ENCODE results near the gene RAMP2. TPM values are rescaled to one million over a fixed set of nuclear protein-coding genes. Genes with fewer than 3 reads are reported as not detected.
"Not testable (repeated sequence)": the region's sequence is repeated elsewhere in the genome, so short reads cannot be mapped to it uniquely, and the experiment has no call there.

RAMP2 gene, protein sequence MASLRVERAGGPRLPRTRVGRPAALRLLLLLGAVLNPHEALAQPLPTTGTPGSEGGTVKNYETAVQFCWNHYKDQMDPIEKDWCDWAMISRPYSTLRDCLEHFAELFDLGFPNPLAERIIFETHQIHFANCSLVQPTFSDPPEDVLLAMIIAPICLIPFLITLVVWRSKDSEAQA
- total RNA-seq (not detected), total RNA-seq (0 to 0.08 (median 0) reads per million in 29 experiments)
- total RNA-seq (2013) = 0.20 TPM

- peak; percentile 53 to 67 (median 61) for ATAC-seq (replicated peaks in 1 of 4)
- Mint-ChIP-seq H3K4me3 (peak within 1 kb of the TSS; percentile 17 to 61 (median 51)), H3K27ac (no peak within 1 kb of the TSS), H3K9me3 (no peaks in the 10 kb centered on the region), H3K27me3 (peaks cover 55 to 71% of the 10 kb centered on the region in 2 donors), H3K36me3 (no peaks in the 10 kb centered on the region), H3K4me1 (peaks cover 0 to 14% (median 9%) of the 10 kb centered on the region in 3 donors)
- no peaks in the 10 kb centered on the region for H3K36me3 ChIP-seq (ENCODE audit: control insufficient read depth in 2 of 2, extremely low read depth in 1 of 2, insufficient read depth in 1 of 2, low read length in 1 of 2)
- H3K27ac ChIP-seq (ENCODE audit: low read length) = no peak within 1 kb of the TSS
- ChIA-PET CTCF (interaction anchor here (0.5 to 1.2 kb wide), 4 partner anchors 63 to 389 kb away, joined by 4 to 6 read pairs (median 4); partner anchors contain the start of gene BECN1 (in 1 of the 2)), POLR2A (no interaction called here)
- peak in 3 of 35 experiments; percentile 9 to 29 (median 20) for DNase-seq
- H3K27me3 ChIP-seq (replicated peaks in 1 of 2; ENCODE audit: control insufficient read depth in 2 of 2, extremely low read depth in 1 of 2, insufficient read depth in 2 of 2, low read length in 1 of 2) = peaks cover 7 to 65% of the 10 kb centered on the region in 2 experiments
- 5% methylated on average over 77 of the region's 92 CpGs for WGBS (ENCODE audit: insufficient coverage)
- H3K4me1 ChIP-seq (ENCODE audit: control insufficient read depth in 1 of 2, extremely low read depth in 1 of 2, insufficient read depth in 2 of 2, low read length in 2 of 2) = peaks cover 0 to 14% of the 10 kb centered on the region in 2 experiments
- no peaks in the 10 kb centered on the region for H3K9me3 ChIP-seq
- H3K4me3 ChIP-seq (ENCODE audit: control insufficient read depth in 1 of 2, extremely low read depth in 1 of 2, low read length in 1 of 2) = peak within 1 kb of the TSS; percentile 6 to 25
Measured at GRCh38 chr17:42760652-42761581, at the start of gene RAMP2. Gene RAMP2, plus strand, starts transcription at chr17:42761227. Its CDS starts 35 bp downstream, at chr17:42761262.

- peak in 19 of 35 experiments; percentile 4 to 79 (median 23) for DNase-seq
- no peak overlapping the region for H3K27ac Mint-ChIP-seq
- no CpG with 5 or more reads among the region's 2 CpGs for WGBS (ENCODE audit: insufficient coverage)
- H3K4me3 Mint-ChIP-seq = no peak overlapping the region
- no peaks in the 10 kb centered on the region for H3K9me3 Mint-ChIP-seq
- peak; percentile 66 to 77 (median 72) for ATAC-seq (replicated peaks in 1 of 4)
- Histone ChIP-seq H3K4me1 (ENCODE audit: control insufficient read depth in 1 of 2, extremely low read depth in 1 of 2, insufficient read depth in 2 of 2, low read length in 2 of 2) (no peaks in the 10 kb centered on the region), H3K9me3 (no peaks in the 10 kb centered on the region), H3K27me3 (replicated peaks in 1 of 2; ENCODE audit: control insufficient read depth in 2 of 2, extremely low read depth in 1 of 2, insufficient read depth in 2 of 2, low read length in 1 of 2) (no peaks in the 10 kb centered on the region), H3K4me3 (ENCODE audit: control insufficient read depth in 1 of 2, extremely low read depth in 1 of 2, low read length in 1 of 2) (no peak overlapping the region), H3K27ac (ENCODE audit: low read length) (no peak overlapping the region), H3K36me3 (ENCODE audit: control insufficient read depth in 2 of 2, extremely low read depth in 1 of 2, insufficient read depth in 1 of 2, low read length in 1 of 2) (peaks cover 34 to 72% of the 10 kb centered on the region in 2 donors)
- ChIA-PET POLR2A (interaction anchor here in 1 of 2 donors (0.8 kb wide), 1 partner anchor 550 kb away, joined by 3 read pairs; no protein-coding TSS in a partner anchor), CTCF (interaction anchor here in 1 of 2 donors (1.2 kb wide), 1 partner anchor 763 kb away, joined by 3 read pairs; the partner anchor contains the start of gene DHX8)
- H3K4me1 Mint-ChIP-seq = peaks cover 1 to 8% (median 5%) of the 10 kb centered on the region in 3 donors
- no peaks in the 10 kb centered on the region for H3K27me3 Mint-ChIP-seq
- peaks cover 60% of the 10 kb centered on the region for H3K36me3 Mint-ChIP-seq
Measured at GRCh38 chr17:42720996-42721583, 39.9 kb upstream of the RAMP2 start.

- Mint-ChIP-seq H3K4me1 (peaks cover 1 to 5% (median 2%) of the 10 kb centered on the region in 3 donors), H3K9me3 (no peaks in the 10 kb centered on the region), H3K4me3 (no peak overlapping the region), H3K27me3 (no peaks in the 10 kb centered on the region), H3K27ac (no peak overlapping the region), H3K36me3 (peaks cover 43% of the 10 kb centered on the region)
- Histone ChIP-seq H3K9me3 (no peaks in the 10 kb centered on the region), H3K36me3 (ENCODE audit: control insufficient read depth in 2 of 2, extremely low read depth in 1 of 2, insufficient read depth in 1 of 2, low read length in 1 of 2) (peaks cover 26 to 66% of the 10 kb centered on the region in 2 donors), H3K4me1 (ENCODE audit: control insufficient read depth in 1 of 2, extremely low read depth in 1 of 2, insufficient read depth in 2 of 2, low read length in 2 of 2) (no peaks in the 10 kb centered on the region), H3K4me3 (ENCODE audit: control insufficient read depth in 1 of 2, extremely low read depth in 1 of 2, low read length in 1 of 2) (no peak overlapping the region), H3K27me3 (replicated peaks in 1 of 2; ENCODE audit: control insufficient read depth in 2 of 2, extremely low read depth in 1 of 2, insufficient read depth in 2 of 2, low read length in 1 of 2) (no peaks in the 10 kb centered on the region), H3K27ac (ENCODE audit: low read length) (no peak overlapping the region)
- DNase-seq (no peak), ATAC-seq (replicated peaks in 1 of 4) (no peak)
- no CpG with 5 or more reads among the region's 3 CpGs for WGBS (ENCODE audit: insufficient coverage)
- CTCF ChIA-PET = no interaction called here
- POLR2A ChIA-PET = interaction anchor here in 1 of 2 donors (0.6 kb wide), 1 partner anchor 29 kb away, joined by 4 read pairs; no protein-coding TSS in a partner anchor
Measured at GRCh38 chr17:42723636-42724035, 37.4 kb upstream of the RAMP2 start.

GRCh38 chr17:42725143-42725542 is 35.9 kb upstream of the RAMP2 start:
- ChIA-PET POLR2A (no interaction called here), CTCF (no interaction called here)
- DNase-seq (no peak), ATAC-seq (replicated peaks in 1 of 4) (no peak)
- Histone ChIP-seq H3K4me3 (ENCODE audit: control insufficient read depth in 1 of 2, extremely low read depth in 1 of 2, low read length in 1 of 2) (no peak overlapping the region), H3K4me1 (ENCODE audit: control insufficient read depth in 1 of 2, extremely low read depth in 1 of 2, insufficient read depth in 2 of 2, low read length in 2 of 2) (no peaks in the 10 kb centered on the region), H3K27me3 (replicated peaks in 1 of 2; ENCODE audit: control insufficient read depth in 2 of 2, extremely low read depth in 1 of 2, insufficient read depth in 2 of 2, low read length in 1 of 2) (no peaks in the 10 kb centered on the region), H3K9me3 (no peaks in the 10 kb centered on the region), H3K27ac (ENCODE audit: low read length) (no peak overlapping the region), H3K36me3 (ENCODE audit: control insufficient read depth in 2 of 2, extremely low read depth in 1 of 2, insufficient read depth in 1 of 2, low read length in 1 of 2) (peaks cover 24 to 59% of the 10 kb centered on the region in 2 donors)
- WGBS (ENCODE audit: insufficient coverage) = 100% methylated on average over 2 of the region's 6 CpGs
- no peaks in the 10 kb centered on the region for H3K9me3 Mint-ChIP-seq
- peaks cover 1 to 5% (median 2%) of the 10 kb centered on the region in 3 donors for H3K4me1 Mint-ChIP-seq
- H3K27me3 Mint-ChIP-seq = no peaks in the 10 kb centered on the region
- H3K4me3 Mint-ChIP-seq = no peak overlapping the region
- H3K36me3 Mint-ChIP-seq = peaks cover 39% of the 10 kb centered on the region
- no peak overlapping the region for H3K27ac Mint-ChIP-seq

GRCh38 chr17:42740699-42741098 is 20.3 kb upstream of the RAMP2 start:
- Mint-ChIP-seq H3K9me3 (no peaks in the 10 kb centered on the region), H3K4me3 (no peak overlapping the region), H3K36me3 (no peaks in the 10 kb centered on the region), H3K4me1 (peaks cover 27 to 35% (median 31%) of the 10 kb centered on the region in 3 donors), H3K27ac (no peak overlapping the region), H3K27me3 (no peaks in the 10 kb centered on the region)
- H3K9me3 ChIP-seq = no peaks in the 10 kb centered on the region
- no peak for DNase-seq
- no peak for ATAC-seq (replicated peaks in 1 of 4)
- no peaks in the 10 kb centered on the region for H3K27me3 ChIP-seq (replicated peaks in 1 of 2; ENCODE audit: control insufficient read depth in 2 of 2, extremely low read depth in 1 of 2, insufficient read depth in 2 of 2, low read length in 1 of 2)
- no peak overlapping the region for H3K27ac ChIP-seq (ENCODE audit: low read length)
- peaks cover 9 to 23% of the 10 kb centered on the region in 2 experiments for H3K4me1 ChIP-seq (ENCODE audit: control insufficient read depth in 1 of 2, extremely low read depth in 1 of 2, insufficient read depth in 2 of 2, low read length in 2 of 2)
- H3K36me3 ChIP-seq (ENCODE audit: control insufficient read depth in 2 of 2, extremely low read depth in 1 of 2, insufficient read depth in 1 of 2, low read length in 1 of 2) = no peaks in the 10 kb centered on the region
- WGBS (ENCODE audit: insufficient coverage) = no CpG with 5 or more reads among the region's 1 CpG
- POLR2A ChIA-PET = no interaction called here
- CTCF ChIA-PET = interaction anchor here in 1 of 2 donors (0.5 kb wide), 1 partner anchor 1079 kb away, joined by 3 read pairs; no protein-coding TSS in a partner anchor
- no peak overlapping the region for H3K4me3 ChIP-seq (ENCODE audit: control insufficient read depth in 1 of 2, extremely low read depth in 1 of 2, low read length in 1 of 2)

GRCh38 chr17:42742916-42743315 is 18.1 kb upstream of the RAMP2 start:
- H3K4me1 ChIP-seq (ENCODE audit: control insufficient read depth in 1 of 2, extremely low read depth in 1 of 2, insufficient read depth in 2 of 2, low read length in 2 of 2) = peaks cover 9 to 23% of the 10 kb centered on the region in 2 experiments
- not testable (repeated sequence) for H3K4me3 ChIP-seq (ENCODE audit: control insufficient read depth in 1 of 2, extremely low read depth in 1 of 2, low read length in 1 of 2); H3K27ac ChIP-seq (ENCODE audit: low read length); H3K27ac Mint-ChIP-seq; H3K9me3 ChIP-seq; H3K36me3 Mint-ChIP-seq; DNase-seq; H3K27me3 ChIP-seq (replicated peaks in 1 of 2; ENCODE audit: control insufficient read depth in 2 of 2, extremely low read depth in 1 of 2, insufficient read depth in 2 of 2, low read length in 1 of 2); H3K9me3 Mint-ChIP-seq; H3K27me3 Mint-ChIP-seq; ATAC-seq (replicated peaks in 1 of 4); H3K36me3 ChIP-seq (ENCODE audit: control insufficient read depth in 2 of 2, extremely low read depth in 1 of 2, insufficient read depth in 1 of 2, low read length in 1 of 2)
- Mint-ChIP-seq H3K4me3 (peak overlapping the region; percentile 13 to 85 (median 39)), H3K4me1 (peaks cover 27 to 33% (median 27%) of the 10 kb centered on the region in 3 donors)
- ChIA-PET CTCF (interaction anchor here (0.5 to 0.7 kb wide), 2 partner anchors 73 to 75 kb away, joined by 3 to 7 read pairs; no protein-coding TSS in a partner anchor), POLR2A (interaction anchor here in 1 of 2 donors (0.7 kb wide), 1 partner anchor 24 kb away, joined by 8 read pairs; no protein-coding TSS in a partner anchor)
- 95% methylated on average over 3 of the region's 11 CpGs for WGBS (ENCODE audit: insufficient coverage)
